ENCODE data around the gene LCN10. TPM values are rescaled to one million over a fixed set of nuclear protein-coding genes. Genes with fewer than 3 reads are reported as not detected.

LCN10 gene
- total RNA-seq, 1 experiment from 2014 or later, result 1.5 TPM

DNA sequence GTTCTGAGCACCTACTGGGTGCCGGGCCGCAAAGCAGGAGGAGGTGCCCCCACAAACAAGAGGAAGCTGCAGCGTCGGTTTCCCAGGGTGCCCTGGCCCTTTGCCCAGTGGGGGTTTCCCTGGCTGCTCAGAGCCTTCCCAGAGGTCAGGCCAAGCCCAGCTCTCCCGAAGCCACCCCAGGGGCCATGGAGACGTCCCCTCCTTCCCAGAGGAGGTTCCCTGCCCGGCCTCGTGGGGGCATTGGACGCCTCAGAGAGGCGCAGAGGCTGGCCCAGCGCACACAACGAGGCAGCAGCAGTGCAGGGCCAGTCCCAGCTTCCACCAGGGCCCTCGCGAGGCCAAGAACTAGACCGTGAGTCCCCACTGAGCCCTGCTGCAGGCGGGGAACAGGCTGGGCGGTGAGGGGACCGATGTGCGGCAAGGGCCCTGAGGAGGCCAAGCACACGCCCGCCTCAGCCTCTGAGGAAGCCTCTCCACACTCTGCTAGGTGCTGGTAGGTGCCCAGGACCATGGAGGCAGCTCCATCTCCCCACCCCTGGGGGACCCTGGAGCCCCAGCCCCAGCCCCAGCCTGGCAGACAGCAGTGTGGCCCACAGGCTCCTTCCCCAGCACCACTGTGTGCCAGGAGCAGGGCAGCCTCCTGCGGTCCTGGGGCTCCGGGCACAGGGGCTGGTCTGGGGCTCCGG lies 23.4 kb downstream of the LCN10 start:
- no peak overlapping the region for H3K18ac ChIP-seq (ENCODE audit: insufficient read length, low read depth, low read length)
- no peak overlapping the region for H3K4me3 Mint-ChIP-seq
- peaks cover 3 to 6% of the 10 kb centered on the region in 2 experiments; a peak in 2 of 4 replicates for H3K4me1 Mint-ChIP-seq
- no peaks in the 10 kb centered on the region for H3K4me1 ChIP-seq (ENCODE audit: insufficient read depth, low read length)
- H3K14ac ChIP-seq (ENCODE audit: insufficient read depth, low read length), result no peak overlapping the region
- no peak overlapping the region for H2AFZ ChIP-seq (ENCODE audit: low read length)
- no peaks in the 10 kb centered on the region for H4K20me1 ChIP-seq (ENCODE audit: control insufficient read depth, insufficient read depth, insufficient read length)
- H3K27me3 Mint-ChIP-seq (ENCODE audit: low read depth), result no peaks in the 10 kb centered on the region; the same call in 1 of the 2 replicates
- no peak overlapping the region for H3K56ac ChIP-seq (ENCODE audit: insufficient read length, low read depth, low read length)
- no peak overlapping the region for H2BK5ac ChIP-seq (ENCODE audit: insufficient read length, low read length)
- H2BK20ac ChIP-seq (ENCODE audit: low read depth, low read length, poor library complexity, severe bottlenecking), result no peak overlapping the region
- H3K79me1 ChIP-seq (ENCODE audit: insufficient read depth, low read depth, low read length, poor library complexity, severe bottlenecking), result peaks cover 2% of the 10 kb centered on the region
- no peak overlapping the region for H2BK120ac ChIP-seq (ENCODE audit: low read depth, low read length, poor library complexity, severe bottlenecking)
- no peaks in the 10 kb centered on the region for H3K27me3 ChIP-seq (ENCODE audit: insufficient read depth, low read length)
- H3K23ac ChIP-seq (ENCODE audit: insufficient read length, low read depth, low read length), result no peak overlapping the region
- no peaks in the 10 kb centered on the region for H3K9me3 ChIP-seq (ENCODE audit: control insufficient read depth, low read depth, low read length)
- H2BK15ac ChIP-seq (ENCODE audit: low read depth, low read length), result no peak overlapping the region
- H4K91ac ChIP-seq (ENCODE audit: insufficient read length, low read depth, low read length), result no peak overlapping the region
- peak; percentile 39 for DNase-seq
- peaks cover 10 to 23% (median 14%) of the 10 kb centered on the region in 3 experiments; a peak in 6 of 7 replicates for H3K36me3 Mint-ChIP-seq (ENCODE audit: insufficient read depth in 1 of 3, low read depth in 3 of 3)
- H3K27ac Mint-ChIP-seq, result no peak overlapping the region
- H3T11ph ChIP-seq (ENCODE audit: low read length), result no peak overlapping the region
- TF ChIP-seq, protein P1, sequence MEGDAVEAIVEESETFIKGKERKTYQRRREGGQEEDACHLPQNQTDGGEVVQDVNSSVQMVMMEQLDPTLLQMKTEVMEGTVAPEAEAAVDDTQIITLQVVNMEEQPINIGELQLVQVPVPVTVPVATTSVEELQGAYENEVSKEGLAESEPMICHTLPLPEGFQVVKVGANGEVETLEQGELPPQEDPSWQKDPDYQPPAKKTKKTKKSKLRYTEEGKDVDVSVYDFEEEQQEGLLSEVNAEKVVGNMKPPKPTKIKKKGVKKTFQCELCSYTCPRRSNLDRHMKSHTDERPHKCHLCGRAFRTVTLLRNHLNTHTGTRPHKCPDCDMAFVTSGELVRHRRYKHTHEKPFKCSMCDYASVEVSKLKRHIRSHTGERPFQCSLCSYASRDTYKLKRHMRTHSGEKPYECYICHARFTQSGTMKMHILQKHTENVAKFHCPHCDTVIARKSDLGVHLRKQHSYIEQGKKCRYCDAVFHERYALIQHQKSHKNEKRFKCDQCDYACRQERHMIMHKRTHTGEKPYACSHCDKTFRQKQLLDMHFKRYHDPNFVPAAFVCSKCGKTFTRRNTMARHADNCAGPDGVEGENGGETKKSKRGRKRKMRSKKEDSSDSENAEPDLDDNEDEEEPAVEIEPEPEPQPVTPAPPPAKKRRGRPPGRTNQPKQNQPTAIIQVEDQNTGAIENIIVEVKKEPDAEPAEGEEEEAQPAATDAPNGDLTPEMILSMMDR (conservative IDR thresholded peaks at IDR 0.05), result no peak
- H4K8ac ChIP-seq (replicated peaks; ENCODE audit: insufficient read length, low read depth, low read length), result no peak overlapping the region
- no peak overlapping the region for H3K27ac ChIP-seq (ENCODE audit: insufficient read length, low read depth, low read length)
- H3K4me2 ChIP-seq (ENCODE audit: insufficient read depth, insufficient read length, low read length), result no peak overlapping the region
- no peaks in the 10 kb centered on the region for H3K23me2 ChIP-seq (ENCODE audit: insufficient read length, low read depth, low read length, poor library complexity, severe bottlenecking)
- H3K9ac ChIP-seq (ENCODE audit: extremely low read depth, insufficient read length, low read length), result no peak overlapping the region
- no peak overlapping the region for H3K4ac ChIP-seq (ENCODE audit: low read depth, low read length)
- H4K5ac ChIP-seq (ENCODE audit: insufficient read length, low read depth, low read length), result no peak overlapping the region
- no peaks in the 10 kb centered on the region; a peak in 1 of 5 replicates for H3K9me3 Mint-ChIP-seq
- WGBS (ENCODE audit: extremely low coverage, insufficient read length, low lambda C conversion rate), result no CpG with 5 or more reads among the region's 24 CpGs
- no peaks in the 10 kb centered on the region for H3K79me2 ChIP-seq (ENCODE audit: insufficient read depth, low read length)
- H2BK12ac ChIP-seq (ENCODE audit: insufficient read length, low read depth, low read length), result no peak overlapping the region
- no peak overlapping the region for H2AK5ac ChIP-seq (ENCODE audit: insufficient read length, low read length)
